Activated CD8-positive, alpha-beta memory T cell treated with anti-CD3 and anti-CD28 coated beads, Interleukin-2, amount 50 U/mL, for 1 hour (primary cell): ENCODE measurements around the gene CHST2.
"Not testable (repeated sequence)": the region's sequence is repeated elsewhere in the genome, so short reads cannot be mapped to it uniquely, and the experiment has no call there.

Source experiments
- DNase-seq: peaks from one replicate; pipeline ENCODE4 v3.0.0-alpha.2; 2020; ENCODE audit errors: extremely low read depth

CHST2 gene

DNA sequence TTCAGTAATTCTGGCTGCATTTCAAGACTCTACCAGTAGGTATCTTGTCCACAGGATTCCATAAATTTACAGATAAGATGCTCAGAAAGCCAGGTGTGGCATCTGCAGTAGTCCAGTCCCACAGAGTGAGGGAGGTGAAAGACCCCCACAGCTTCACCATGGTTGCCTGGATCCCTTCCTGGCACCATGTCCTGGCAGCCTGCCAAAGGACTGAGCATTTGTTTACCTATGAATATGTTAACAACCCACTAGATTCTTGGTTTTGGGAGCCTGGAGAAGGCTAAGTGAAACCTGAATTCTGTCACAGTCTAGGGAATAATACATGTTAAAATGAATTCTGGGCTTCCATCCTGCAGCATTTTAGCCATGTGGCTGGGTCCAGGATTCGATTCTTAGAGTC, 14.9 kb downstream of the CHST2 start:
- DNase-seq: no peak

DNA sequence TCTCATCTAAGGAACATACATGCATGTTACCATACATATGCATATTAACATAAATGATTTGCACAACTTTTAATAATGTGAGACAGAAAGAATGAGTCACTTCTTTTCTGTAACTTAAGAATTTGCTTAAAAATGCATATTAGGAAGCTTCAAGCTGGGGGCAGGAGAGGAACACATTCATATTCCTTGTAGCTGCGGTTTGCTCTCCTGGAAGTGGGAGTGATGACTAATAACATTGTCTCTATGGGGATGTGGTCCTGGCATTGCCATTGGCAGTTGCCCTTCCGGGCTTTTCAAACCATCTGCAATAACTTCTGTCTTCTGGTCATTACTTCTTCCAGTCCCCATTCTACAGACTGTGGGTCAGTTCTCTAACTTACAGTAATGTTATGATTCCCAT, 15.6 kb downstream of the CHST2 start:
- DNase-seq: no peak

DNA sequence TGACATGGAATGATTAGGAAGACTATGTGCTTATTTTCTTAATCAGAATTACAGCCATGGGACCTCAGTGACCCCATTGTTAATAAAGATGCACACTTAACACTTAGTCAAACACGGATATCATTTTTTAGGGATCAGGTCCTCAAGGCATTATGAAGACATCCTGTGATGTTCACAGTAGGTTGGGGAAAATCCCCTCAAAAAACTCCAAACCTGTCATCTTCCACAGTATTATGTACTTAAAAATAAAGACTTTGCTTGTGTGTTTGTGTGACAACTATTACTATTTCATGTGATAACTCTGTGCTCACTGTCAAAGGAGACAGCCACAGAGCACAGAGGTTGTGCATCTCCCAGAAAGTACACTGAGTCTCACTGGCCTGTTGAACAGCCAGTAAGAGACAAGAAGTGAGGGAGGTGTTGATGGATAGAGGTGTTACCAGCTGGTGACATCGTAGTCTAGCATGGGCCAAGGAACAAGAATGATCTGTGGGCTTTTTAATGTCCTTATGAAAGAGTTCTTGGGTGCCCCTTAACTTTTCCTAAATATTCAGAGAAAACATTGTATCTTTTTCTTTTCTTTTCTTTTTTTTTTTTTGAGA, 18.0 kb downstream of the CHST2 start:
- no peak for DNase-seq

DNA sequence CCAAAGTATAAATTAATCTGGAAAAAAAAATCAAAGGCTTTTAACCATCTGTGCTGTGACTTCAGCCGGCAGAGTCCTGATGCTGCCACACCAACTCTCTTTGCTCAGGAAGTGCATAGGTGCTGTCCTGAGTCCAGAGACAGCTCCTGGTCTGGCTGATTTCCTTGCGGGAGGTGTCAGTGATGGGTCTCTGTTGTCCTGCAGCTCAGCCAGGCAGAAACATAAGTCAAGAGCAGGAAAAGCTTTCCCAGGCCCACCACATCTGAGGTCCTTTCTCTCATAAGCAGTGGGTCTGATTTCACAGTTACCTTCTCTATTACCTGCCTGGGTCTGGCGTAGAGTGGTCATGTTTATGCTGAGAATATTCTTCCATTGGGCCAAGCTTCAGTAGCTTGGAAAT, 19.4 kb downstream of the CHST2 start:
- no peak for DNase-seq

DNA sequence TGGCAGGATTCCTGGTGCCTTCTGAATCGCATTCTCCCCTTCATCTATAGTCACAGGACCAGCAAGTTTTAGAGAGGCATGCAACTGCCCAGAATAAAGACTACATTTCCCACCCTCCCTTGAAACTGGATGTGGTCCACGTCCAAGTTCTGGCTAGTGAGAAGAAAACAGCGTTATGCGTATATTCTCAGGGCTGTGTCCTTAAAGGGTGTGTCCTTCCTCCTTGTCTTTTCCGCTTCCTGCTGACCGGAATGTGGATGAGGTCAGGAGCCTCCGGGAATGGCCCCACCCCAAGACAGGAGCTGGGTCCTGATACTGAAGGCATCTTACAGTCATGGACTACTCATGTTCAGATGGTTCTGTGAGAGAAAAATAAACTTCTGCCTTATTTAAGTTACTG, 20.2 kb downstream of the CHST2 start:
- no peak for DNase-seq

DNA sequence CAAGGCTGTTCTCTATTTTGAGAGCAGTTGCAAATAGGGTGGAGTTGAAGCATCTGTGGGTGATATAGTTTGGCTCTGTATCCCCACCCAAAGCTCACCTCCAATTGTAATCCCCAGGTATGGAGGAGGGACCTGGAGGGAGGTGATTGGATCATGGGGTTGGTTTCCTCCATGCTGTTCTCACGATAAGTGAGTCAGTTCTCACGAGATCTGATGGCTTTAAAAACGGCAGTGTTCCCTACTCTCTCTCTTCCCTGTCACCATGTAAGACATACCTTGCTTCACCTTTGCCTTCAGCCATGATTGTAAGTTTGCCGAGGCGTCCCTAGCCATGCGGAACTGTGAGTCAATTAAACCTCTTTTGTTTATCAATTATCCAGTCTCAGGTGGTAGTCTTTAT, 21.0 kb downstream of the CHST2 start:
- DNase-seq: no peak

DNA sequence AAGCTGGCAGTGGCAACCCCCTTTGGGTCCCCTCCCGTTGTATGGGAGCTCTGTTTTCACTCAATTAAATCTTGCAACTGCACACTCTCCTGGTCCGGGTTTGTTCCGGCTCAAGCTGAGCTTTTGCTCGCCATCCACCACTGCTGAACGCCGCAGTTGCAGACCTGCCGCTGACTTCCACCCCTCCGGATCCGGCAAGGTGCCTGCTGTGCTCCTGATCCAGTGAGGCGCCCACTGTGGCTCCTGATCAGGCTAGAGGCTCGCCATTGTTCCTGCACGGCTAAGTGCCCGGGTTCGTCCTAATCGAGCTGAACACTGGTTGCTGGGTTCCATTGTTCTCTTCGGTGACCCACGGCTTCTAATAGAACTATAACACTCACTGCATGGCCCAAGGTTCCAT, 22.8 kb downstream of the CHST2 start:
- DNase-seq: no peak

DNA sequence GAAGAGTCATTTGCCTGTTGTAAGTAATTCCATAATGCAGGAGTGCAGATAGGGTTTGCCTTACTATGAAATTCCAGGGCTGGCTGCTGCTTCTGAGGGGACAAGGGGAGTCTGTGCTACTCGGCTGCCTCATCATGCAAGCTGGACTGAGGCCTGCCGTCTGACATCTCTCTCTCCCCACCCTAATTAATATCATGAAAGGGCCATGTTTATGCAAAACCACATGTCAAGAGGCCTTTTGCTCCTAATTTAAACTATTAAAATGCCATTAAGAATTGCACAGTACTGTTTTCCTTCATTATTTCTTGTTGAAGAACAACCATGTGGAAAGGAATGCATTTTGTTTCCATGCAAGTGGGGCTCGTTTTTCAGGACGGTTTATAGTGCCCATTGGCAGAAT, 26.3 kb downstream of the CHST2 start:
- no peak for DNase-seq

DNA sequence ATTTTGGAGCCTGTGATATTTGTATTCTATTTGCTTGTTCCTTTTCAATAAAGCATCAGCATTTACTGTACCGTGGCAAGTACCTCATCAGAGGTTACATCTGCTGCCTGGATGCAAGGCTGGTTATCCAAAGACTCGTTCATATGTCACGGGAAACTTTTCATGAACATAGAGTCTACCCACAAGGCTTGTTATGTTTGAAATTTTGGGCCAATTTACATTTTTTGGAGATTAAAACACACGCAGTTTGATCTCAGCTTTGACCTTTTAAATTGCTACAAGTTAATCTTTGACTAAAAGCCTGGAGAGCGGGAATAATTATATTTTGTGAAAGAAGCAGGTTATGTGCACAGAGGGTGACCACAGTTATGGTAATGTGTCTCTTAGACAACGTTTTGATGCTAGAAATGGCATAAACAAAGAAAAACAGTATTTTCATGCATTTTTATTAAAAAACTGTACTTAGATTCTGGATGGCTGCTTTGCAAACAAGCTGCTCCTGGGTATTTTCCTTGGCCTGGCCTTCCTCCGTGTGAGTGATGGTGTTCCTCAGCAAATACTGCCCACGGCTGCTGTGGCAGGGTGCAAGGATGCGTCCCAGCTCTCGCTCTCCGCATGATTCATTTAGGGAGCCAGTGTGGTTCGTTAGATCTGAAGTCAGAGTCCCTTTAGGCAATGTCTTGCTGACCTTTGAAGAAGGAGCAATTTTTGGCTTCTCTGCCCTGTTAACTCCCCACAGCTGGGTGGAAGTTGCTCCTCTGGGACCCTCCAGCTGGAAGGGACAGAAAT, 27.1 kb downstream of the CHST2 start:
- no peak for DNase-seq

DNA sequence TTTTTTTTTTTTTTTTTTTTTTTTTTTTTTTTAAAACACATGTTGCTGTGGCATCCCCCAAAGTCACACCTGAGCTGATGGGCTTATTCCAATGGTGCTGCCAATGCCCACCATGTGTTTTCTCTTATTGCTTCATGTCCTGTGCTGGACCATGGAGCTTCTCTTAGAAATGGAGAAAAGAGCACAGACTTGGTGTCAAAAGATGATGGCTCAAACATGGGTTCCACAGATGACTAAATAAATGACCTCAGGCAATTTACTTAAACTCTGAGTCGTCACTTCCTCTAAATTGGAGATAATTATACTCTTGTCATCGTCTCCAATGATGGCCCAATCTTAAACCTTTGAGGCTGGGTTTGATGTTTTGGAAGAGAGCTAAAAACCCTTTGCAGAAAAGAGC, 28.1 kb downstream of the CHST2 start:
- DNase-seq: no peak

DNA sequence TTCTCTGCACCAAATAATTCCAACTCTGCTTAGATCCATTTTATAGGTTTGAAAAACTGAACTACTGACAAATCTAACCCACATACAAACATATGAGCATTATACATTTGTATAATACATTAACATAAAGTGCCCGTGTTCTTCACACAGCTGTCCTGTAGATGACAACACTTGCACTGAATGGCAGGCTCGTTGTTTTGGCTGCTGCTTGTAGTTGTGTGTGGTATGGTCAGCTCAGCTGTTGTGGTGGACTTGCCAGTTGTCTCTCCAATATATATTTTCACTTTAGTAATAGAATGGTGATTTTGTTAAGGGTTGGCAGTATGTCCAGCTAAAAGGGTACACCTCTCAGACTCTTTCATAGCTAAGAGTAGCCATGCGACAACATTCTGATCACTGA, 30.5 kb downstream of the CHST2 start:
- DNase-seq: no peak

DNA sequence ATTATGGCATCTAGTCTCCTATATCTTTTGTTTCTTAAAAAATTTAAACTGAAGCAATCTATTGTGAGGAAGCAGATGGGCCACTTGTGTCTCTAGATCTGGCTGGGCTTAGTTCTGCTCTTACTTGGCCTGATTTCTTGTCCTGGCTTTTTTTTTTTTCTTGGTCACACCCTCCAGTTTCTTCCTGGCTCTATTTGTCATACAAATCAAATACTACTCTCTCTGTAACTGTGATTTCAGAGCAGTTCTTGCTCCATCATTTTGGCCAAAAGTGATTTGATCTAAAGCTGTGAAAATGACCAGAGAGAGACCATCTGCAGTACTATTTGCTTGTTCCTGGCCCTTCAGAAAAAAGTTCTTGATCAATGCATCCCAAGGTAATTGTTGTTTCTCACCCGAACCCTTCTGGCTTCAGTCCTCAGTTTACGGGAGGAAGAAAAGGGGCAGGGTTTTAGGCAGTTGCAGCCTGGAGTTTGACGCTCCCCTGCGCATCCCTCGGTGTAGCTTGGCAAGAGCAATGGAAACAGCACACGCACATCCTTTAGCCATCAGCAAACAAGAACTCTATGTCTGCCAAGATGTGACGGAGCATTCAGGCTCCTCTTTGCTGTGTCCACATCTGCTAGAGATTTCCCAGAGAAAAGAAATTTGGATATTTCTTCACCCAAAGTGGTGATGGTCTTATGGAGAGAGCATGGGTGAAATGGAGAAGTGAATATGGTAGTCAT, 31.6 kb downstream of the CHST2 start:
- DNase-seq: no peak

DNA sequence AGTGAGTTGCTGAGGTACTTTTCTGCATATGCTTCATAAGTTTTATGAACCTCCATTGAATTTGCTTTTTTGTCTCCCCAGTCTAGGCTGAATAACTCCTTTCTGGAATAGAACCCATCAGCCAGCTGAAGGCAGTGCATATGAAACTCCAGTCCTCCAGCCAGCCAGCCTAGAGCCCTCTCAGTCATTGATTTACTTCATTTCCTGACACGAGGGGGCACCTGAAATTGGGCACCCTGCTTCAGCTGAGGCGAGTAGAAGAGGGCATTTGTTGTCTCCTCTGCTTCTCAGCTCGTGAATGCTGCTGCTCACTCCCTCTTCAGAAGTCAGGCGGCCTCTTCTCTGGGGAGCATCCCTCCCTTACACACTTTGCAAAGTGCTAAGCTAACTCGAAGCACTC, 32.5 kb downstream of the CHST2 start:
- DNase-seq: no peak

DNA sequence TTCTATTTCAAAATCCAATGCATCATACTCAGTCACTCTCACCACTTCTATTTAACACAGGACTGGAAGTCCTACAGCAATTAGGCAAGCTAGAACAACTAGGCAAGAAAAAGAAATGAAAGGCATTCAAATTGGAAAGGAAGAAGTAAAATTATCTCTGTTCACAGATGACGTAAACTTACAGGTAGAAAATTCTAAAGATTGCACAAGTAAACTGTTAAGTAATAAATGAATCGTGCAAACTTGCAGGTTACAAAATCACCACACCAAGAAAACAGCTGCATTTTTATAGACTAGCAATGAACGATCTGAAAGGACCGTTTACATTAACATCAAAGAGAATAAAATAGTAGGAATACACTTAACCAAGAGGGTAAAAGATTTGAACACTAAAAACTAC, 36.2 kb downstream of the CHST2 start:
- DNase-seq: no peak

DNA sequence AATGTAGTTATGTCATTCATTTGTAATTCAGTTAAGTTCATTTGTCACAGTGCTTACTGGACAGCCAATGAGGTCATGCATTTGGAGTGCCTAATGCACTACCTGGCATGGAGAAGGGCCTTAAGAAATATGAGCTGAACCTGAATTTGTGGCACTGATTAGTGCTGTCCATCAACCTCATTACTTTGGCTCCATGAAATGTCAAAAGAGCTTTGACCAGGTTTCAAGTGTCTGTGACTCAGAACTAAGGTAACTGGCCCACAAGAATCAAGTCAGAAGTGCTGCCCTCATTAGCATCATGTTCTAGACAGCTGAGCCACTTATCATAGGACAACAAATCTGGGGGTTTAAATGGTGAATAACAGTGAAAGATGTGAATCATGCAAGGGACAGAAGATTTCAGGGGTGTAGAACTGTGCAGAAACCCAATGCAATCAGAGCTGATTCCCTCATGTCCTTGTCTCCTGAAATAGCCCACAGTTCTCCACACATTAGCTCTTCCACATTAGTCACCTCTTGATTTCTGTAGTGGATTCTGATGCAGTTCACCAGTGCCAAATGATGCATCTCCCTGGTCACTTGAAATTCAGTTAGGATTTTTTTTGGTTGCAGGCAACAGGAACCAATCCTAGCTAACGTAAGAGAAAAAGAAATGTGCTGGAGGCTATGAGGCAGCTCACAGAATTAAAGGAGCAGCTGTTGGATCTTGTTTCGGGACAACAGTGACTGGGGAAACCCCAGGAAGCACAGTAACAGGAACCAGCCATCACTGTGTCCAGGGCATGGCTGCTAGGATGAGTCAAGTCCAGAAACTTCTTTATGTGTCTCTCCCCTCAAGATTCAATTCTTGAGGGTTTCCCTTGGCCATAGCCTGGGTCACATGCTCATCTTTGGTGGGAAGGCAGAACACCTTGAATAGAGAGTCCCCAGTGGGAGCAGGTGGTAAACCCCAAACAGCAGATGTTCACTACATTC, 38.7 kb downstream of the CHST2 start:
- no peak for DNase-seq

DNA sequence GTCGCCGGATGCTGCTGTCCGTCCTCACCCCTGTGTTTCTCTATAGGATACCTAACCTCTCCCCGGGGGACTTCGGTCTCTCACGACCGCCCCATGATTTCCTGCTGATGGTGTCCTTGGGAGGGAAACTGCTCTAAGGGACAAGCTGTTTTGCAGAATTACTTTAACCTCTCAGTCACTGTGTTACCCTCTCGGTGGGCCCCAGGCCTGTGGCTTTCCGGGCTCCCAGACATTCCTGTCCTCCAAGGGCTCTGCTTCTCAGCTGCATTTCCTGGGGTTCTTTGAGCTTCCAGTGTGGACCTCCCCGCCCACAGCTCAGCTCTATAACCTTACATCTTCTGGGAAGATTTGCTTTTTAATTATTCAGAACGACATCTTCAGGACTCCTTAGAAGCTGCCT, 40.9 kb downstream of the CHST2 start:
- no peak for DNase-seq

DNA sequence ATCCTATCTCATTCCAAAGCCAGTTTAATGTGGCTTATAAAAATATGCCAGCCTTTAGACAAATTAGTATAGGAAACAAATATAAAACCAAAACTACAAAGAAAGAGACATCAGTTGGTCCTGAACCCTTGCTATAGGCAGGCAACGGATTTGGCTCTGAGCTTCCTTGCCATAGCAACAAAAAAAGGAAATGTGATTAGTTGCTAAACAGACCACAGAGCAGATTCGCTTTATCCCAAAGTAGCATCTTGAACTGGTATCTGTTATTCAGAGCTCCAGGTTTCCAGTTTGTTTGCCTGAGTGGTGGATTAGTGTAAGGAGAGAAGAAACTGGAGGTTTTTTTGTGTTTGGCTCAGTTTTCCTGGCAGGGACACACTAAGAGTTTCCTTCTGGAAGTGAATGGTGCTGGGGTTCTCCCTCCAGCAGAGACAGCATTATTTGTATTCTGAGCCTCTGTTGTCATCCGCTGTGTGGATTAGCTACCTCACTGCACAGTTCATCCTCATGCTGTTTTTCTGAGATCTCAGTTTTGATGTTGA, 44.1 kb downstream of the CHST2 start:
- no peak for DNase-seq

DNA sequence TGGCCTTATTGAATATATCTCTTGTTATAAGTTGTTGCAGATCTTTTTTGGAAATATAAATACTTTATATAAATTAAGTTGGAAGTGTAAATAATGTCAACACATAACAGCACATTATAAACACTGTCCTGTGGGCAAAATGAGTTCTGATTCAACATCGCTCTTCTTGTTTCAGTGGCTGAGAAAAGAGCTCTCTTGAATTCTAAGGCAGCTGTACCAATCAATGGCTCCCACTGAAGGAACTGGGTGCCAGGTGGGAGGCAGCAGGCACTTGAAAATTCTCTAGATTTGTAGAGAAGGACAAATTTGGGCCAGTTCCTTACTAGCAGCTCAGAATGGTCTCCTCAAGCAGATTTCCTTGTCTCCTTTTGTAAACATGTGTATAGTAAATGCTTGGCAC, 45.6 kb downstream of the CHST2 start:
- DNase-seq: no peak

DNA sequence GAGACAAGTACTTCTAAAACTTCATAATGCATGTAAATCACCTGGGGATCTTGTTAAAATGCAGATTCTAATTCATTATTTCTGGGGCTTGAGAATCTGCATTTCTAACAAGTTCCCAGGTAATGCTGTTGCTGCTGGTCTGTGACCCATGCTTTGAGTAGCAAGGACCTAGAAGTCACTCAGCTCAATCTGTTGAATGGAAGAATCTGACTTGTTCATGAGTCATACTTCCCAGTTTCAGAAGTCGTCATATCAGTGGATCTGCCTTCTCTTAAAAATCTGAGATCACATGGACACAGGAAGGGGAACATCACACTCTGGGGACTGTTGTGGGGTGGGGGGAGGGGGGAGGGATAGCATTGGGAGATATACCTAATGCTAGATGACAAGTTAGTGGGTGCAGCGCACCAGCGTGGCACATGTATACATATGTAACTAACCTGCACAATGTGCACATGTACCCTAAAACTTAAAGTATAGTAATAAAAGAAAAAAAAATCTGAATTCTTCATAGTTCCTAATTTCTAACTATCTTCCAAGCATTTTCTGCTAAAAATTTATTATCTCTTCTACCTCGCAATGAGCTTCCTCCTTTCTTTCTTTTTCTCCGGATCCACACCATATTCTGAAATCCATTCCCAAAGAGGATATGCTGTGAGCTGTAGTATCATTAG, 46.2 kb downstream of the CHST2 start:
- DNase-seq: not testable (repeated sequence)

DNA sequence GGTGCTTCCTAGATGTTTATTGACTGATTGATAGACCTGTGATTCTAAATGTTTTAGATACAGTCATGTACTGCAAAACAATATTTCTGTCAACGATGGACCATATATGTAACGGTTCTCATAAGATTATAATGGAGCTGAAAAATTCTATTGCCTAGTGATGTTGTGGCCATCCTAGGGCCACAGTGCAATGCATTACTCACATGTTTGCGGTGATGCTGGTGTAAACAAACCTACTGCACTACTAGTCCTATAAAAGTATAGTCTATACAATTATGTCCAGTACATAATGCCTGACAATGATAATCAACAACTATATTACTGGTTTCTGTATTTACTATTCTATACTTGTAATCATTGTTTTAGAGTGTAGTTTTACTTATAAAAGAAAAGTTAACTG, 46.8 kb downstream of the CHST2 start:
- no peak for DNase-seq
